Measurements from ENCODE around the gene NDUFS1. TPM values are rescaled to one million over a fixed set of nuclear protein-coding genes. Genes with fewer than 3 reads are reported as not detected.

NDUFS1 gene
- total and polyA plus RNA-seq, 9 of the 15 experiments (the other 6 are each of a cell fraction or from before 2014, with no cell fraction given): 75.0 to 130 (median 91.5) TPM

GRCh38 chr2:206189691-206190090, 30.4 kb upstream of the NDUFS1 start:
- Histone ChIP-seq H3K9me1 (ENCODE audit: control insufficient read depth, insufficient read depth, low read length) (no peaks in the 10 kb centered on the region), H3K27ac (ENCODE audit: extremely low read depth, low read depth, low read length) (no peak overlapping the region), H3K9ac (ENCODE audit: insufficient read depth in 1 of 2, low read depth in 2 of 2, low read length in 2 of 2) (no peak overlapping the region), H2AFZ (ENCODE audit: low read depth, low read length) (no peak overlapping the region), H4K20me1 (replicated peaks; ENCODE audit: control insufficient read depth, insufficient read depth, low read length) (no peaks in the 10 kb centered on the region), H3K4me1 (replicated peaks in 1 of 2; ENCODE audit: control insufficient read depth in 2 of 2, insufficient read depth in 2 of 2, low read length in 2 of 2) (no peaks in the 10 kb centered on the region), H3K27me3 (ENCODE audit: control insufficient read depth in 2 of 2, insufficient read depth in 2 of 2, low read length in 2 of 2) (no peaks in the 10 kb centered on the region; a peak in 1 of 5 replicates), H3K4me3 (no peak overlapping the region), H3K79me2 (ENCODE audit: control insufficient read depth, insufficient read depth, low read length) (no peaks in the 10 kb centered on the region), H3K9me3 (replicated peaks; ENCODE audit: control insufficient read depth, insufficient read depth, low read depth, low read length) (no peaks in the 10 kb centered on the region), H3K36me3 (ENCODE audit: control insufficient read depth, insufficient read depth, low read length) (no peaks in the 10 kb centered on the region), H3K4me2 (ENCODE audit: insufficient read depth, low read length) (no peak overlapping the region)
- CTCF ChIA-PET (ENCODE audit: low intra/inter-chr PET ratio): no interaction called here
- WGBS (ENCODE audit: insufficient coverage, low coverage, missing lambda C conversion rate): 0% methylated on average over 3 of the region's 3 CpGs
- intact Hi-C loops (cut with micrococcal nuclease): no loop called here
- in situ Hi-C loops (cut with MboI): no loop called here
- FAIRE-seq (no peak), ATAC-seq (no peak), DNase-seq (ENCODE audit: extremely low read depth in 1 of 4, low spot score in 3 of 4) (no peak)
- POLR2A ChIA-PET: no interaction called here
- no TSS peak for BruUV-seq (replicated peaks)
- TF ChIP-seq GTF2F1 (IDR thresholded peaks at IDR 0.05; ENCODE audit: low read depth, low read length) (no peak), PPARD (CRISPR knock-in tag; IDR thresholded peaks at IDR 0.05) (no peak), PTTG1 (tag; IDR thresholded peaks at IDR 0.05; ENCODE audit: low read depth) (no peak), ZNF609 (CRISPR knock-in tag; IDR thresholded peaks at IDR 0.05; ENCODE audit: borderline replicate concordance) (no peak), FOXK1 (CRISPR knock-in tag; IDR thresholded peaks at IDR 0.05; ENCODE audit: borderline replicate concordance) (no peak), CBX3 (IDR thresholded peaks at IDR 0.05; ENCODE audit: borderline replicate concordance in 1 of 2, low read length in 2 of 2) (no peak), TSC22D4 (tag; IDR thresholded peaks at IDR 0.05) (no peak), ARHGAP35 (IDR thresholded peaks at IDR 0.05; ENCODE audit: partially characterized antibody) (no peak), GABPB1 (CRISPR knock-in tag; IDR thresholded peaks at IDR 0.05) (no peak), MYNN (IDR thresholded peaks at IDR 0.05) (no peak), MYNN (CRISPR knock-in tag; IDR thresholded peaks at IDR 0.05) (no peak), NR4A1 (CRISPR knock-in tag; IDR thresholded peaks at IDR 0.05) (no peak), NR4A1 (tag; IDR thresholded peaks at IDR 0.05) (no peak), ZNF175 (CRISPR knock-in tag; IDR thresholded peaks at IDR 0.05; ENCODE audit: low read depth) (no peak), NFE2L1 (tag; IDR thresholded peaks at IDR 0.05; ENCODE audit: borderline replicate concordance, low read depth) (no peak)
- TF ChIP-seq, protein P1, sequence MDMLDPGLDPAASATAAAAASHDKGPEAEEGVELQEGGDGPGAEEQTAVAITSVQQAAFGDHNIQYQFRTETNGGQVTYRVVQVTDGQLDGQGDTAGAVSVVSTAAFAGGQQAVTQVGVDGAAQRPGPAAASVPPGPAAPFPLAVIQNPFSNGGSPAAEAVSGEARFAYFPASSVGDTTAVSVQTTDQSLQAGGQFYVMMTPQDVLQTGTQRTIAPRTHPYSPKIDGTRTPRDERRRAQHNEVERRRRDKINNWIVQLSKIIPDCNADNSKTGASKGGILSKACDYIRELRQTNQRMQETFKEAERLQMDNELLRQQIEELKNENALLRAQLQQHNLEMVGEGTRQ (CRISPR knock-in tag; IDR thresholded peaks at IDR 0.05): no peak

Measured in K562 (cell line).